Sciatic nerve (tissue), 2 donors: ENCODE measurements around the gene RESP18. TPM values are rescaled to one million over a fixed set of nuclear protein-coding genes. Genes with fewer than 3 reads are reported as not detected.
"Not testable (repeated sequence)": the region's sequence is repeated elsewhere in the genome, so short reads cannot be mapped to it uniquely, and the experiment has no call there.

Source experiments
- ATAC-seq: fragments of 200-7000 bp; cut with Tn5 transposase; one replicate; pipeline ENCODE4 v1.9.1; 2020; ENCODE audit warnings: mild to moderate bottlenecking, moderate library complexity
- DNase-seq: peaks from one replicate; pipeline ENCODE4 v3.0.0-alpha.2; 2020; ENCODE audit warnings: low spot score
- intact Hi-C: fragments of 100-400 bp; cut with DNase I; formaldehyde crosslinking; loops from one replicate; pipeline ENCODE4 v1.14.2; 2022
- total RNA-seq: library from RNA; stranded (reverse); fragmentation: NEBNext Ultra II Directional; extraction: Animal tissue kit (Norgen Biotek cat#: 25700); gene quantifications from one replicate; pipeline ENCODE4 v1.2.1, GENCODE V29; 2021
- donor health status: DM: no; HTN: no; CAD: no.
- donor health status: DM: no; HTN: no; CAD: no.

RESP18 gene
- total RNA-seq, 1 donor from 2014 or later = not detected

- ATAC-seq = peak; percentile 70
- DNase-seq = no peak
- intact Hi-C loops = no loop called here
Observed at GRCh38 chr2:219331560-219332213, 857 bp downstream of the RESP18 start.

DNA sequence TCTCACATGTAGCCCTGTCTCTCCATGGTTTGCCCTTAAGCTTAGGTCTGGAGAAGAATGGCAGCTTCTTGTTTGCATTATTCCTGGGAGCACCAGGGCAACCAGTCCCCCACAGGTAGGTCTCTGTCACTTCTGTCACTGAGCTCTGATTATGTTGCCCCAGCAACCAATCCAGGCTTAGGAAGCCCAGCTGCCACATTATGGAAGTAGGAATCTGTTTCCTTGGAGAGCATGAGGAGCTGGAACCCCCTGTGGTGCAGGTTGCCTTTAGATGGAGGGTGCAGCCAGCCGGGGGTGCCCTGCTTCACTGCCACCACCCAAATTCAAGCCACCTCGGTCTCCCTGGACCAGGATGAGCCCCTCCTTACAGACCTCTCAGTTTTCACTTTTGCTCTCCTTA is 4.8 kb downstream of the RESP18 start:
- no peak for DNase-seq
- ATAC-seq = no peak
- intact Hi-C loops = no loop called here

- no peak for ATAC-seq
- intact Hi-C loops = no loop called here
- DNase-seq = no peak
Observed at GRCh38 chr2:219325657-219326315, 6.8 kb downstream of the RESP18 start.

- ATAC-seq = no peak
- no peak for DNase-seq
- intact Hi-C loops = no loop called here
Observed at GRCh38 chr2:219325136-219325535, 7.4 kb downstream of the RESP18 start.

DNA sequence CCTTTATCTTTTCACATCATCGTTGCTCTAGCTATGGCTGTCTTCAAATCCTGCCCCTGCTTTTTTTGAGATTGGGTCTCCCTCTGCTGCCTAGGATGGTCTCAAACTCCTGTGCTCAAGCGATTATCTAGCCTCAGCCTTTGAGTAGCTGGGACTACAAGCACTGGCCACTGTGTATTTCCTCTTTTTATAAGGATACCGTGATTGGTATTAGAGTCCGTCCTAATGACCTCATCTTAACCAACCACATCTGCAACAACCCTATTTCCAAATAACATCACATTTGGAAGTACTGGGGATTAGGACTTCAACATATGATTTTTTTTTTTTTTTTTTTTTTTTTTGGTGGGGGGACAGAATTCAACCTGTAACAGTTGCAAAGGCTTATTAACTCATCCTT is 9.1 kb downstream of the RESP18 start:
- DNase-seq (no peak), ATAC-seq (no peak)
- intact Hi-C loops = no loop called here

GRCh38 chr2:219314804-219315468 is 17.6 kb downstream of the RESP18 start:
- intact Hi-C loops = no loop called here
- ATAC-seq (no peak), DNase-seq (no peak)

GRCh38 chr2:219312683-219313263 is 19.8 kb downstream of the RESP18 start:
- DNase-seq, intact Hi-C loops, ATAC-seq: not testable (repeated sequence)

DNA sequence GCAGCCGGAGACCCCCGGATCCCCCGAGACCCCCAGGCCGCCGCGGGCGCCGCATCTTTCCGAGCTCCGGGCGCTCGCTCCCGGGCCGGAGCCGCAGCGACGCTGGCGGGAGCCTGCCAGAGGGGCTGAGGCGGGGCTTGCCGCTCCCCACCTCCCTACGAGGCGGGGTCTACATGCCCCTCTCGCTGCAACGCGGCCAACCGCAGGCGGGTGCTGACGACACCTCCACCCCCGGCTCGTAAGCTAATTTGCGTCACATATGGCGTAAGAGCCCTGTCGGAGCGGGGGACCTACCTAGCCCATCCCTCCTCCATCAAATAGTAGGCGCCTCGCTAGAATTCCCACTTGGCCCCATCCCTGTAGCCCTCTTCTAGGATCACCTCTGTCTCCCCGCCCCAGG is 23.3 kb downstream of the RESP18 start, which contains the start of gene PTPRN:
Gene PTPRN (minus strand): TSS at position 124 of the 400 bp plus-strand sequence. CDS start 69 bp downstream, at position 55.
- no peak for ATAC-seq
- intact Hi-C loops = loop anchor here (10.0 kb wide), 1 partner anchor 76 kb away; the partner anchor contains the start of gene DNPEP
- DNase-seq = no peak

GRCh38 chr2:219308142-219309101 is 24.1 kb downstream of the RESP18 start:
- peak; percentile 79 for DNase-seq
- peak; percentile 82 for ATAC-seq
- intact Hi-C loops = loop anchor here (10.0 kb wide), 1 partner anchor 76 kb away; the partner anchor contains the start of gene DNPEP

DNA sequence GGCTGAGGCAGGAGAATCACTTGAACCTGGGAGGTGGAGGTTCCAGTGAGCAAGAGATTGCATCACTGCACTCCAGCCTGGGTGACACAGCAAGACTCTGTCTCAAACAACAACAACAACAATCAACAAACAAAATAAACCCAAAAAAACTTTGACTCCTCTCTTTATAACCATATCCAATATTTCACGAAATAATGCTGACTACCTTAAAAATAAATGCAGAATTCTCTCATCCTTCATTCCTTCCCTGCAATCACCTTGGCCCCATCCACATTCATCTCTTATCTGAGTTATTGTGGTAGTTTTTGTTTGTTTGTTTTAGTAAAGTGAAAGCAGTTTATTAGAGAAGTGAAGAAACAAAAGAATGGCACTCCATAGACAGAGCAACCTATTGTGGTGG is 26.5 kb downstream of the RESP18 start:
- intact Hi-C loops = loop anchor here (10.0 kb wide), 1 partner anchor 79 kb away; the partner anchor contains the start of gene DNPEP
- no peak for DNase-seq
- ATAC-seq = no peak

DNA sequence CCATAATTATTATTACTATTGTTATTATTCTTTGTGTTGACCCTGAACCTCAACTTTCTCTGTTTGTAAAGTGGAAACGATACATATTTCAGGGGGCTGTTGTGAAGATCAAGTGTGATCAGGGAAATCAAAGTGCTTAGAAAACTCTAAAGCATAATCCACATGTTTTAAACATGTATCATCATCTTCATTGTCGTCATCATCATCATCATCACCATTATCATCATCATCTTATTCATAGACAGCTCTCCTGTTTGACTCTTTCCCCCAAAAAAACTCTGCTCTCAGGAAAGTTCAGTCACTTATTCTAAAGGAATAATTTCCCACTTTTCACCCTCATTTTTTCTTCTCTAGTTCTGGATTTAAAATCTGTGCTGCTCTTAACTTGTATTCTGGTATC is 28.3 kb downstream of the RESP18 start:
- intact Hi-C loops = loop anchor here (10.0 kb wide), 1 partner anchor 81 kb away; the partner anchor contains the start of gene DNPEP
- DNase-seq = no peak
- ATAC-seq = no peak

DNA sequence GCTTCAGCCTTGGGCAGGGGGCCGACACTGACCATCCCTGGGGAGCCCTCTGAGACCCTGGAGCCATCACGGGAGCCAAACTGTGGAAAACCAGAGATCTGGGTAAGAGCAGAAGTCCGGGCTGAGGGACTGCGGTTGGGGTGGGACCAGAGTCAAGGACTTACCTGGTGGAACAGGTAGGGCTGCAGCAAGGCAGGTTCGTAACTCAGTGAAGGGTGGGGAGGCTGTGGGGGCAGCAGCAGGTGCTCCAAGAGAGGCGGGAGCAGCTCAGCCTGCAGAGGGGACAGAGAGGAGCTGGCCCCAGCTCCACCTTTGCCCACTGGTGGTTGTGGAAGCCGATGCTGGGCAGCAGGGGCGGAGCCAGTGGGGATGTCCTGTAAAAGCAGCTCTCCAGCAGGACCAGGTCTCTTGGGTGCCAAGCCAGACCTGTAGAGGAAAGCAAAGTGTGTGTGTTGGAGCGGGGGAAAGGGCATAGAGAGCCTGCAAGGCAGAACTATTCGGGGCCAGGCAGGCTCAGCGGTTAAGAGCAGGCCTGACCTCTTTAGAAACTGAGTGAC is 30.1 kb downstream of the RESP18 start:
- ATAC-seq (no peak), DNase-seq (no peak)
- intact Hi-C loops = loop anchor here (10.0 kb wide), 1 partner anchor 82 kb away; the partner anchor contains the start of gene DNPEP

- DNase-seq = no peak
- intact Hi-C loops = loop anchor here (10.0 kb wide), 1 partner anchor 85 kb away; the partner anchor contains the start of gene DNPEP
- ATAC-seq = no peak
Observed at GRCh38 chr2:219300022-219300421, 32.5 kb downstream of the RESP18 start.

DNA sequence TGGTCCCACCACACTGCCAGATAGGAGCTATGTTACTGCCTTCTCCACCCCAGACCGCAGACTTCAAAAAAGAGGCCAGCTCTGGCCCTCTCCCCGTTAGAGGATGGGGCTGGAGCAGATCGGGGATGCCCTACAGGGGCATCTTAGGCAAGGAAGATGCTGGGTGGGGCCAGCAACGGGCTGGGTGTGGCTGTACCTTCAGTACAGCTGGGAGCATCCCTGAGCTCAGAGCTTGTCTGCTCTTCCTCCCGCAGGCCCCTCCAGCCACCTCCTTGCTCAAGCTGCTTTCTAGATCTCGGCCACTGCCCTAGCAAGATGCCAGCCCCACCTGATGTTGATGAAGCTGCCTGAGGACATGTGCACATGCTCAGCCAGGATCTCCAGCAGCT is 33.2 kb downstream of the RESP18 start:
- intact Hi-C loops = loop anchor here (5.0 kb wide), 1 partner anchor 137 kb away; the partner anchor contains the start of gene NHEJ1
- DNase-seq (no peak), ATAC-seq (no peak)

DNA sequence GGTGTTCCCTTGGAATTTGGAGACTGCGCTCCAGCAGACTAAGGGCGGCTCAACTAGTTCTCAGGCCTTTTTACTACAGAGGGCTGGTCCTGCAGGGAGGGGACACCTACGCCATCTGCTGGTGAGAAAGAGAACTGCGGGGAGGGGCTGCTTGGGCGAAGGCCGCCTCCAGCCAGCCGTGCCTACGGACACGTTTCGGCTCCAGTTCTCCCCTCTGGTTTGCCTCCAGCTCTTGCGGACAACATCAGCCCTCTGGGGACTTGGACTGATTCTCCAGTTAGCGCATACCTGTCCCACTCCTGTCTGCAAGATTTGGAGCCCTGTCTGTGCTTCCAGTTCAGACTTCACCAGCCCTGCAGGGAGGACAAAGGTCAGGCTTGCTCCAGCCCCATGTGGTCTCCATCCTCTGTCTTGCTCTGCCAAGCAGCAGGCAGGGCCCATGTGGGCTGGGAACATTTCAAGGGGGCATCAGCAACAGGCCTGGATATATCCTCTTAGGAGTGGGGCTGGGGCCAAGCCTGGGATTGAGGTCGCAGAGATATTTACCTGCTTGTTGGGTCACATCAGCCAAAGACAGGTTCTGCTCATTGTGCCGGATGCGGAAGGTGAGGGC is 33.7 kb downstream of the RESP18 start:
- ATAC-seq = peak; percentile 80
- intact Hi-C loops = loop anchor here (5.0 kb wide), 1 partner anchor 137 kb away; the partner anchor contains the start of gene NHEJ1
- peak; percentile 94 for DNase-seq

DNA sequence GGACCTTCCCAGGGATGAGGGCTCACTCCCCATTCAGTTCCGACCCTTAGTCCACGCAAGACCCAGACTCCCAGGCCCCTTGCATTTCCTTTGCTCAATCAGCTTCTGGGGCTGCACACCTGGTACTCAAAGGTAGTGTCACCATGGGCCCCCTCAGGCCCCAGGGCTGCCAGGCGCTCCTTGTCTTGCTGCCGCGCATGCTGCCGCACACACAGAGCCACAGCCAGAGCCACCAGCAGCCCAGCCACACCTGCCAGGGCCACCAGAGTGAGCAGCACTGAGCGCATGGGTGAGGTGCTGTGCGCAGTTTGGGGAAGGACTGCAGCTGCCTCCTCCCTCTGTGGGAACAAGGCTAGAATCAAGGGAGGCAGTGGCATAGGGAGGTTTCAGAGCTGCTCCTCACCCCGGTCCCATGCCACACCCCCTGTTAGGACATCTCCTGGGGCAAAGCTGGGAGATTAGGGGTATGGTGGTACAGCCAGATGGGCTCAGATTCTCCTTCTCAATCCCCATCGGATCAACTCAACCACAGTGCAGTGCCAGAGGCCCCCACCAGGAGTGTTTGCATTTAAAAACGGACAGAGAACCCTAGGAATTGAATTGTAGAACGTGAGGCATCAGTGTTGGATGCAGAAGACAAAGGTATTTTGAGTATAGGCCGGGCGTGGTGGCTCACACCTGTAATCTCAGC is 34.6 kb downstream of the RESP18 start:
- intact Hi-C loops = loop anchor here (2.0 to 5.0 kb wide), 2 partner anchors 21 to 136 kb away; partner anchors contain the start of gene NHEJ1
- DNase-seq = no peak
- ATAC-seq = no peak
